Measurements from ENCODE around the gene C10orf88. TPM values are rescaled to one million over a fixed set of nuclear protein-coding genes. Genes with fewer than 3 reads are reported as not detected.

The C10orf88 gene
- total and polyA plus RNA-seq, 9 of the 15 experiments (the other 6 are each of a cell fraction or from before 2014, with no cell fraction given), result 2.5 to 9.6 (median 7.5) TPM

GRCh38 chr10:122992031-122992585, 38.1 kb upstream of the C10orf88 start:
- in situ Hi-C loops (cut with MboI), result no loop called here
- Histone ChIP-seq H3K79me2 (ENCODE audit: control insufficient read depth, insufficient read depth, low read length) (no peaks in the 10 kb centered on the region; the same call in 2 of the 3 replicates), H3K27me3 (ENCODE audit: control insufficient read depth in 2 of 2, insufficient read depth in 2 of 2, low read length in 2 of 2) (no peaks in the 10 kb centered on the region), H3K4me2 (ENCODE audit: insufficient read depth, low read length) (no peak overlapping the region), H3K36me3 (ENCODE audit: control insufficient read depth, insufficient read depth, low read length) (peaks cover 58% of the 10 kb centered on the region; the same call in 2 of the 3 replicates), H3K27ac (ENCODE audit: extremely low read depth, low read depth, low read length) (no peak overlapping the region), H3K4me1 (replicated peaks in 1 of 2; ENCODE audit: control insufficient read depth in 2 of 2, insufficient read depth in 2 of 2, low read length in 2 of 2) (no peaks in the 10 kb centered on the region), H3K9me3 (replicated peaks; ENCODE audit: control insufficient read depth, insufficient read depth, low read depth, low read length) (no peaks in the 10 kb centered on the region), H3K9me1 (ENCODE audit: control insufficient read depth, insufficient read depth, low read length) (no peaks in the 10 kb centered on the region), H2AFZ (ENCODE audit: low read depth, low read length) (no peak overlapping the region), H3K4me3 (no peak overlapping the region), H3K9ac (ENCODE audit: insufficient read depth in 1 of 2, low read depth in 2 of 2, low read length in 2 of 2) (no peak overlapping the region), H4K20me1 (replicated peaks; ENCODE audit: control insufficient read depth, insufficient read depth, low read length) (no peaks in the 10 kb centered on the region)
- ChIA-PET POLR2A (no interaction called here), CTCF (ENCODE audit: low intra/inter-chr PET ratio) (no interaction called here)
- FAIRE-seq (no peak), ATAC-seq (no peak), DNase-seq (ENCODE audit: extremely low read depth in 1 of 4, low spot score in 3 of 4) (no peak)
- intact Hi-C loops (cut with micrococcal nuclease), result no loop called here
- 100% methylated on average over 1 of the region's 1 CpG for WGBS (ENCODE audit: insufficient coverage, low coverage, missing lambda C conversion rate)
- no TSS peak for BruUV-seq (replicated peaks)
- no peak for TF ChIP-seq RAD51 (IDR thresholded peaks at IDR 0.05; ENCODE audit: borderline replicate concordance, low read depth)
- TF ChIP-seq ZNF146 (CRISPR knock-in tag; IDR thresholded peaks at IDR 0.05; ENCODE audit: unreplicated experiment), result no peak
- no peak for TF ChIP-seq XRCC5 (IDR thresholded peaks at IDR 0.05; ENCODE audit: low read depth, low read length)
- no peak for TF ChIP-seq HEY1 (CRISPR knock-in tag; IDR thresholded peaks at IDR 0.05; ENCODE audit: borderline replicate concordance)
- TF ChIP-seq CCNT2 (IDR thresholded peaks at IDR 0.05; ENCODE audit: borderline replicate concordance, extremely low read depth, insufficient read length, low read depth, low read length), result no peak
- no peak for TF ChIP-seq TCF7 (IDR thresholded peaks at IDR 0.05; ENCODE audit: borderline replicate concordance)
- TF ChIP-seq HMGXB4 (CRISPR knock-in tag; IDR thresholded peaks at IDR 0.05), result no peak
- no peak for TF ChIP-seq ZNF408 (CRISPR knock-in tag; IDR thresholded peaks at IDR 0.05; ENCODE audit: low read depth)
- TF ChIP-seq BACH1 (tag; IDR thresholded peaks at IDR 0.05), result no peak
- TF ChIP-seq ZEB2 (IDR thresholded peaks at IDR 0.05), result no peak
- no peak for TF ChIP-seq NR2C1 (IDR thresholded peaks at IDR 0.05)
- no peak for TF ChIP-seq NR2C1 (tag; IDR thresholded peaks at IDR 0.05)
- TF ChIP-seq MXD1 (CRISPR knock-in tag; IDR thresholded peaks at IDR 0.05; ENCODE audit: borderline replicate concordance, poor library complexity, severe bottlenecking), result no peak
- TF ChIP-seq NFIX (CRISPR knock-in tag; IDR thresholded peaks at IDR 0.05; ENCODE audit: low read depth), result no peak
